Mucosa of stomach (tissue), 1 donor: ENCODE measurements around the gene FHIT.

Source experiments
- H3K27me3 ChIP-seq: one replicate; pipeline ENCODE4 v1.7.0; 2013; ENCODE audit warnings: mild to moderate bottlenecking, low read length; ENCODE audit not compliant: control insufficient read depth, insufficient read depth
- H3K36me3 ChIP-seq: one replicate; pipeline ENCODE4 v1.7.0; 2013; ENCODE audit warnings: low read length; ENCODE audit not compliant: control insufficient read depth, insufficient read depth
- H3K4me1 ChIP-seq: one replicate; pipeline ENCODE4 v1.7.0; 2013; ENCODE audit warnings: mild to moderate bottlenecking, low read length; ENCODE audit not compliant: control insufficient read depth, insufficient read depth
- H3K4me3 ChIP-seq: one replicate; pipeline ENCODE4 v1.7.0; 2013; ENCODE audit warnings: low read length
- H3K9ac ChIP-seq: one replicate; pipeline ENCODE4 v1.7.0; 2013; ENCODE audit warnings: mild to moderate bottlenecking, low read length, moderate library complexity
- H3K9me3 ChIP-seq: one replicate; pipeline ENCODE4 v1.7.0; 2013; ENCODE audit warnings: mild to moderate bottlenecking, low read length, moderate library complexity; ENCODE audit not compliant: control insufficient read depth
- donor health status: Pancreatic carcinoma.

FHIT gene

GRCh38 chr3:60228823-60229222 is 1022.4 kb downstream of the FHIT start:
- H3K9me3 ChIP-seq, result no peaks in the 10 kb centered on the region
- no peak overlapping the region for H3K4me3 ChIP-seq
- H3K36me3 ChIP-seq, result no peaks in the 10 kb centered on the region
- no peak overlapping the region for H3K9ac ChIP-seq
- H3K27me3 ChIP-seq, result no peaks in the 10 kb centered on the region
- no peaks in the 10 kb centered on the region for H3K4me1 ChIP-seq

DNA sequence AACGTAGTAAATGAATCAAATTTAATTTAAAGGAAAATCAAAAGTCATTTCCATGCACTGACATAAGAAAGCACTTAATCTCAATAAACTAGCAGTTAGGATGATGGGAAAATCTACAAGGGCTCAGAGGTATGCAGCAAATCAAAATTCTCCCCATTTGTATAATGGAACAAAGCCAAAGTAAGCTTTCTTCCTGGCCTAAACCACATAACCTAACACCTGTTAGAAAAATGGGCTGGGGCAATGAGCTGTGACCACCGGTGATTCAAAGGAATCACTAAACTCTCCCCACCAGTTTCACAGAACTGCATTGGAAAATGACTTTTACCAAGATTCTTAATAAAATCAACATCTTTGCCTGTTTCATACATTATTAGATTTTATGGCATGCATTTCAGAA is 1024.3 kb downstream of the FHIT start:
- no peak overlapping the region for H3K9ac ChIP-seq
- H3K36me3 ChIP-seq, result no peaks in the 10 kb centered on the region
- H3K4me3 ChIP-seq, result no peak overlapping the region
- H3K9me3 ChIP-seq, result no peaks in the 10 kb centered on the region
- H3K4me1 ChIP-seq, result no peaks in the 10 kb centered on the region
- no peaks in the 10 kb centered on the region for H3K27me3 ChIP-seq

- Histone ChIP-seq H3K4me3 (no peak overlapping the region), H3K36me3 (no peaks in the 10 kb centered on the region), H3K9ac (no peak overlapping the region), H3K4me1 (no peaks in the 10 kb centered on the region), H3K9me3 (no peaks in the 10 kb centered on the region), H3K27me3 (no peaks in the 10 kb centered on the region)
Observed at GRCh38 chr3:60225848-60226247, 1025.4 kb downstream of the FHIT start.

DNA sequence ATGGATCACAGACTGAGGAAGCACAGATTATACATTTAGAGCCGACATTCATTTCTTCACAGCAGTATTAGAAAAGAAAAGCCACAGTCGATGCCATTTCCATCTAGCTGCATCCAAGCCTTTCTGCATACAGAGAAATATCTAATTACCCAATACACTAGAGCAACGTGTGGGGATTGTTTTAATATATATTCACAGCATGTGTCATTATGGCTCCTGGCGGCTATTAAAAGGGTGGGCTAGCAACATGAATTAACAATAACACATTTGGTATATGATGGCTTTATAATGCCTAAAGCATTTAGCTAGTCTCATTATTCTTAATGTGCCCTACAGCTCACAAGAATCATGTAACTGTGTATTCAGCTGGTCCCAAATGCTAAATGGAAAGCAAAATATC is 1030.5 kb downstream of the FHIT start:
- H3K27me3 ChIP-seq, result no peaks in the 10 kb centered on the region
- no peaks in the 10 kb centered on the region for H3K9me3 ChIP-seq
- H3K4me1 ChIP-seq, result no peaks in the 10 kb centered on the region
- no peak overlapping the region for H3K9ac ChIP-seq
- H3K4me3 ChIP-seq, result no peak overlapping the region
- H3K36me3 ChIP-seq, result no peaks in the 10 kb centered on the region

- no peaks in the 10 kb centered on the region for H3K27me3 ChIP-seq
Observed at GRCh38 chr3:60219501-60219900, 1031.8 kb downstream of the FHIT start.

DNA sequence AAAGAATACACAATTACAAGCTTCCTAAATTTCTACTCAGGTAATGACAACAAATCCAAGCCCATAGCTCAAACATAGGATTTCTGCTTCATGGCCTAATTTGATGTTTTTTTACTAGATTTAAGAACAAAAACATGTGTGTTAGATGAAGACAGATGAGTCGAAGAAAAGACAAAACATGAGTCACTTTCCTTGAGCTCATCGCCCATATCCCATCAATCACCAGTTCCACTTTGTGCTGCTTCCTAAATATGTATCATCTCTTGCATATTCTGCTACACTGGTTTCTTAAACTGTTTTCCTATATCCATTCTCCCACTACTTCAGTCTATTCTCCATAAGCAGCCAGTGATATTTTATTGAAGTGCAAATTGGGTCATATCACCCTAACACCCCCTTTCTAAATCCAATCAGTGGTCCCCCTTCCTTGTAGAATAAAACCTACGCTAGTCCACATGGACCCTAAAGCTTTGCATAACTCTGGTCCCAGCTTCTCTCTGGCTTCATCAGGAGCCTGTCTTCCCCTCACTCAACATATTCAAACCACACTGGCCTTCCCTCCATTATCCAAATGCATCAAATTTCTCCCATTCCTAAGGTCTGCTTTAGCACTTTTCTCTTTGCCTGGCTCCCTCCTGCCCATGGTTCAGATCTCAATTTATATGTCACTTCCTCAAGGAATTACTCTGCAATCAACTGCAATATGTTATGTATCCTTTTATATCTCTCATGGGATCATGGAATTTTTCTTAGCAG is 1033.9 kb downstream of the FHIT start:
- Histone ChIP-seq H3K4me3 (no peak overlapping the region), H3K27me3 (no peaks in the 10 kb centered on the region), H3K9ac (no peak overlapping the region), H3K36me3 (no peaks in the 10 kb centered on the region), H3K9me3 (no peaks in the 10 kb centered on the region), H3K4me1 (no peaks in the 10 kb centered on the region)

More at GRCh38 chr3:60219501-60219900, 1031.8 kb downstream of the FHIT start:
- H3K9ac ChIP-seq, result no peak overlapping the region
- no peaks in the 10 kb centered on the region for H3K36me3 ChIP-seq
- no peak overlapping the region for H3K4me3 ChIP-seq
- H3K4me1 ChIP-seq, result no peaks in the 10 kb centered on the region
- no peaks in the 10 kb centered on the region for H3K9me3 ChIP-seq

- Histone ChIP-seq H3K4me1 (no peaks in the 10 kb centered on the region), H3K36me3 (no peaks in the 10 kb centered on the region), H3K4me3 (no peak overlapping the region), H3K9ac (no peak overlapping the region), H3K27me3 (no peaks in the 10 kb centered on the region), H3K9me3 (no peaks in the 10 kb centered on the region)
Observed at GRCh38 chr3:60216462-60217075, 1034.7 kb downstream of the FHIT start.

DNA sequence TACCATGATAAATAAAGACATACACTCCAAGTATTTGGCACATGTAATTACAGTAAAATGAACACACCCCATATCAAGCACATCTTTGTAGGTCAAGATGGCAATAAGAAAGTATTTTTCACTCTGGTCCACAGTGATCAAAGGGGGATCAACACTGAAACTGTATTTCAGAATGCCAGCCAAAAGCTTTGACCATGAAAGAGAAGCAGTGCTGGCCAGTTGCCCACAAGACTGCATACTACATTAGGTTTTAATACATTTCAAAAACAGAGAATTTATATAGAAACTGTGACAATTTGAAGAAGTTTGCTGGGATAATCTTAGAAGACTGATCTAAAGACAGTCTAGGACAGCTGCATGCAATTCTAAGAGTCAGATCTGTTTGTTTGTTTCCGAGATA is 1035.3 kb downstream of the FHIT start:
- no peak overlapping the region for H3K4me3 ChIP-seq
- H3K4me1 ChIP-seq, result no peaks in the 10 kb centered on the region
- no peaks in the 10 kb centered on the region for H3K27me3 ChIP-seq
- no peaks in the 10 kb centered on the region for H3K9me3 ChIP-seq
- H3K36me3 ChIP-seq, result no peaks in the 10 kb centered on the region
- no peak overlapping the region for H3K9ac ChIP-seq

DNA sequence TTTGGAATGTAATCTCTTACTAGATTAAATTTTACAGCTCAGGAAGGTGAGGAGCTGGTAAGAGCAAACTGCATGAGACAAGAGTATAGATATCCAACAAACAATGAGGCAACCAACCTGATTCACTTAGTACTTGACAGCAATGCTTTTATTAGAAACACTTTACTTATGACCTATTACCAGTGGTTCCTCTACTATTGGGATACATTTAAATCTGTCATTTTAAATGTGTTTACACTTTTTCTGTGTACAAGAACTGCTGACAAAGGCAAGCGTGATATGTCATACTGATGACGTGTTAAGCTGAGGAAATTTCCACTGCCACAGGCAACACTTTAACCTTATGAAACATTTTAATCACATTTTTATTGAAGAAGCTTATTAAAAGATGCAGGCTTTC is 1043.3 kb downstream of the FHIT start:
- Histone ChIP-seq H3K4me1 (no peaks in the 10 kb centered on the region), H3K9ac (no peak overlapping the region), H3K9me3 (no peaks in the 10 kb centered on the region), H3K27me3 (no peaks in the 10 kb centered on the region), H3K4me3 (no peak overlapping the region), H3K36me3 (no peaks in the 10 kb centered on the region)

DNA sequence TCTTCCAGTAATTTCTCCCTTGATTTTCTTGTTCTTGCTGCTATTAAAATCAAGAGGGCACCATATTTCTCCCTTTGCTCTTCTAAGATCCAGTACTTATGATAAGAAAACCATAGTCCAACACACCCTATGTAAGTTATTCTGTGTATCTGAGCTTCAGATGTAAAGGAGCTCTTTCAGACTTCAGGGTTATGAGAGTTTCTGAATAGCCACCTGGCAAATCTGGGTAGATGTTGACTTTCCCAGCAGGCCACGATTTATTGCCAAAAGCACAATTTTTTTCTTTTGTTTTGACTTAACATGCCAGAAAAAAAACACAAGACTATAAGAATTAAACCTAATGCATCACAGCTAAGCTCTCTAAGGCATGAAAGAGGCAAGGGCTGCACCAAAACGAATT is 1045.0 kb downstream of the FHIT start:
- H3K36me3 ChIP-seq, result no peaks in the 10 kb centered on the region
- no peaks in the 10 kb centered on the region for H3K9me3 ChIP-seq
- H3K4me3 ChIP-seq, result no peak overlapping the region
- no peaks in the 10 kb centered on the region for H3K27me3 ChIP-seq
- no peak overlapping the region for H3K9ac ChIP-seq
- no peaks in the 10 kb centered on the region for H3K4me1 ChIP-seq

DNA sequence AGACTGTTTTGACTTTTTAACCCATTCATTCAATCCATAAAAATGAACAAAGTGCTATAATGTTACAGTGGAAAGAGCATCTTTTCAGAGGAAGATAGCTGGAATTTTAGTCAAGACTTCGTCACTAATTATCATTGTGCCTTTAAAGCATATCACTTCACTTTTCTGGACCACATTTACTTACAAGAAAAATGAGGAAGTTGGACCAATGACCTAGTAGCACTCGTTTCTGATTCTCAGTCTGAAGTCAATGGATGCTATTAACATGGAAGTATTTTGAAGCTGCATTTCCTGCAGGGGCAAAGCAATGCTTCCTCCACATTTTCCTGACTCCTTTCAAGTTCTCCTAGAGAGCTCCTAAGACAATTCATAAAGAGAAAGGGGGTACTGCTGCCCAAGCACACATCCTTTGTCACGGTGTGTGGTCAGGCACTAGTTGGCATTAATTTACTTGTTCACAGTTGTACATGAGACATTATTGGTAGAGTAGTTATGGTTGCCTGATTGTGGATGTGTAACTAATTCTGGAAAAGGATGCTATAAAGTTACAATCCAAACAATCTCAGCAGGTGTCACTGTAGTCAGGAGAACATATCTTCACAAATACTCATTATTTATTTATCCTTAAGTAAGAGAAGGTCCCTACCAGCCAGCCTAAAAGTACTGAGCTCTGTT is 1049.1 kb downstream of the FHIT start:
- Histone ChIP-seq H3K27me3 (no peaks in the 10 kb centered on the region), H3K36me3 (no peaks in the 10 kb centered on the region), H3K9me3 (no peaks in the 10 kb centered on the region), H3K9ac (no peak overlapping the region), H3K4me3 (no peak overlapping the region), H3K4me1 (no peaks in the 10 kb centered on the region)

GRCh38 chr3:60199306-60199705 is 1051.9 kb downstream of the FHIT start:
- Histone ChIP-seq H3K27me3 (no peaks in the 10 kb centered on the region), H3K9me3 (no peaks in the 10 kb centered on the region), H3K9ac (no peak overlapping the region)

More at GRCh38 chr3:60199306-60199705, 1051.9 kb downstream of the FHIT start:
- H3K36me3 ChIP-seq, result no peaks in the 10 kb centered on the region
- H3K4me1 ChIP-seq, result no peaks in the 10 kb centered on the region
- no peak overlapping the region for H3K4me3 ChIP-seq
